ENCODE measurements around the gene LBR.

The LBR gene

DNA sequence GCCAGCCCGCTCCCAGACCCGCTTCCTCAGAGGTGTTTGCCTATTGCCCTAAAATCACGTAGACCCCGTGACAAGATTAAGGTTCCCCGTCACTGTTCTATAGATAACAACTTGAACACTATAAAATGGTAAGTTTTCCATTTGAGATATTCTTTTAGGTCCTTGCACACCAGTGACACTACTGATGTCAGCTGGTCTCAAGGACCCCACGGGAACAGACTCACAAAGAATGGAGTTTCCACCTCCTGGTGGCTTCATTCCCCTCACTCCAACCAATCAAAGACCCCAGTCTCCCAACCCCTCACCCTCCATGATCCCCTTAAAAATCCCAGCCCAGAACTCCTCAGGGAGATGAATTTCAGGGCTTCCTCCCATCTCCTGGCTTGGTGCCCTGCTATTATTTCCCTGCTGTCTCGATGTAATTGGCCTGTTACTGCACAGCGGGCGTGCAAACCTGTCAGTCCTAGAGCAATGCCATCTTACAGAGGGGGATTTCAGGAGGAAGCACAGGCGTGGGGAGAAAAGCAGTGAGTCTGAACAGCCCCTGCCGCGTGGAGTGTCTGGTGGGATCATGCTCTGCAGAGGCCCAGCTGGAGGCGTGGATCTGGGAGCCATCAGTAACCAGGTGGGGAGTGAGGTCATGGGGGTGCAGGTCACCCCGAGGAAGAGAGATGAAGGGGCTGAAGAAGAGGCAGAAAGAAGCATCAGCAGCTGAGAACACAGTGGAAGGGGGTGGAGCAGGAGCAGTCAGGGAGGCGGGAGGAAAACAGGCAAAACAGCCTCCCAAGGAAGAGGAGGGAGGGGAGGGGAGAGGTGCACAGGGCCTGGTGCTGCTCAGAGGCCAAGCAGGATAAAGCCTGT is 35.1 kb upstream of the LBR start:
- no peak for DNase-seq

DNA sequence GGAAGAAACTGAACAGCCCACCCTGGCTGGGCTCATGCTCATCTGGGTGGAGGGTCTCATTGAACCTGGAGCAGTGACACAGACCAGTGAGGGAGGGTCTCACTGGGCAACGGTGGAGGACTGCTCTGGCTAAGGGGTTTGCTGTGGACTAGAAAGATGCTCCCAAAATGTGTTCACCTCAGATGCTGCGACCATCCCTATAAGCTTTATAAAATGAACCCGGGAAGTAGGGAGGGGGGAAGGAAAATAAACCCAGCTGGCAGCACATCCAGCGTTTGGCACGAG is 34.5 kb upstream of the LBR start:
- no peak for DNase-seq

DNA sequence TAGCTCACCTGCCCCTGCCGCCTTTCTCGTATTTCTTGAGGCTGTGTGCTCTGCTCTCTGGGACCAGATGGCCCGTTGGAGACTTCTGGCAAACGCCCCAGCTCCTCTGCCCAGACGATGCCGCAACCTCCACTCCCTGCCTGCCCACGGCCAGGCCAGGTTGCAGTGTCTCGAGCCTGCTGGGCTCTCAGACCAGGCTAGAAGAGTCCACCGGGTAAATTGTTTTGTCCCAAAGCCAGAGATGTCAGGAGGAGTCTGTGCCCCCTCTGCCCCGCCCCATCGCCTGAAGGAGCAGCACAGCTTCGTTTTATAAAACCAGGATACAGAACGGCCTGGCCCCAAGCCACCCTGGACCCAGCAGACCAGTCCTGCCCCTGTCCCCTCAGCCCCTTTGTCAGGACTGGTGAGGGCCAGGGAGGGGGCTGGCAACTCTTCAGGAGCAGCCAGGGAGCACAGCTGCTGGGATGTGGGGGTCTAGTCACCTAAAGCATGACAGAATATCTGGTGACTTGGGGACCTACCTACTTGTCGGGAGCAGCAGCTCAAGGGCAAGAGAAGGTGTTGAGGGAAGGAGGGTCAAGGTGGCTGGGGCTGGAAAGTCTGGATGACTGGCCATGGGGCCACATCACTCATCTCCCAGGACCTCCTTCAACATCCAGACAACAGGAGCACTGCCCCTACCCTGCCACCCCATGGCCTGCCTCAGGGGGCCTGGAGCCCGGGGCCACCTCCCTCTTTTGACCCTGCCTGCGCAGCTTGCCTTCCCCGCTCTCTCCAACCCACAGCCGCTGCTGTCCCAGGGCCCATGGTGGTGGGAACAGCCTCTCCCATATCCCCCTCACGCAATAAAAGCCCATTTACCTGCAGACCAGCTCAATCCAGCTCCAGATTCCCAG is 33.9 kb upstream of the LBR start:
- DNase-seq: no peak

DNA sequence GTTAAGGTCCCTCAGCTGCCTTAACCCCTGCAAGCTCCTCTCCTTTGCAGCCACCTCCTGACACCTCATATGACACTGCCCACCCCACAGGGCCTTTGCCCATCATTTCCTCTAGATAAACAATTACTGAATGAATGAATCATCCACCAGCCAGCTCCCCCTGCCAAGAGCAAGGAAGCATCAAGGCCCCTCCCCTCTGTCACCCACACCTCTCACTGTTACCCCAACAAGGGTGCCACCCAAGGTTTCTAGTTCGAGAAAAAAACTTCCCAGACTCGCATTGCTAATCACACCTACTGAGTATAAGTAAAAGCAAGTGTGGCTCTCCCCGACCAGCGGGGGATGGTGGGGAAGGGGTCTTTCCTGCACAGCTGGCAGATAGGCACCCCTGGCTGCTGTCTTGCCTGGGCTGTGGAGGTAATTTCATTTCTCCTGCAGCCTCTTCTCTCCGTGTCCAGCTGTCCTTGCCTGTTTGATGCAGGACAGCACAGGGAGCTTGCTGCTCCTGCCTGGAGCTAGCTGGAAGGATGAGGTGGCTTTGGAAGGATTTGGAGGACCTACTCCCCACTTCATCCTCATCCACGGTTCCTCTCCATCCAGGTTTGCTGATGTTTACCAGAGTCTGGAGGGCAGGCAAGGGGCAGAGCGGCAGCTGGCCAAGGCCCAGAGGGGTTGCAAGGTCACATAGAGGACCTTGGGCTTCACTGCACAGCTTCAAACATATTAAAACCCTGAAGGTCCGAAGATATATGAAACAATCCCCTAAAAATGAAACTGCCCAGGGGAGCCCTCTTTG is 33.1 kb upstream of the LBR start:
- DNase-seq: no peak

DNA sequence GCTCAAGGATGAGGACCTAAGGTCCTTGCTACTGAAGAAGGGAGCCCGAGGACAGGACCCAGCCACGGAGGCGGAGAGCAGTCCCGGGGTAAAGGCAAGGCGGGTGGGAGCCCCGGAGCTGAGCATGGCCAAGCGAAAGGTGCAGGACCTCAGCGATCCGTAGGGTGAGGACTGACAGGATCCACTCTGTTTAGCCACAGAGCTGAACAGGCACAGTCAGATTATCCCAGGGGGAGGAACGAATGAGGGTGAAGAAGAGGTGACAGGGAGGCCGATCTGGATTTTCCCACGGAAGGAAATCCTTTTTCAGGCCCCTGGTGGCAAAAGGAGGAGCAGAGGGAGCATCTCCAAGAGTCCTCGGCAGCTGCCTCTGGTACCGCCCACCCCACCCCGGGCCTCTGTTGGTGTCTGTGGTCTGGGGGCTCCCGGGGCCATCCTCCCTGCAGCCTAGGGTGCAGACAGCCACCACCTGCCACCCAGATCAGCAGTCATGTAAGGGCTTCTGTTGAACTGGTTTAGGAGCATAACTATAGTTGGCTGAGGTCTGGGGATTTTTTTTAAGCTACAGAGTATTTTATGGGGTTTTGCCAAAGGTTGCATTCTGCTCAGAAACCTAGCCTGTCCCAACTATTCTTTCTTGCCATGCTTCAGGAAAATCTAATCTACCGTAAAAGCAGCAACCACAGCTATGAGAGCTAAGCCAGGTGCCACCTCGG is 32.3 kb upstream of the LBR start:
- DNase-seq: no peak

DNA sequence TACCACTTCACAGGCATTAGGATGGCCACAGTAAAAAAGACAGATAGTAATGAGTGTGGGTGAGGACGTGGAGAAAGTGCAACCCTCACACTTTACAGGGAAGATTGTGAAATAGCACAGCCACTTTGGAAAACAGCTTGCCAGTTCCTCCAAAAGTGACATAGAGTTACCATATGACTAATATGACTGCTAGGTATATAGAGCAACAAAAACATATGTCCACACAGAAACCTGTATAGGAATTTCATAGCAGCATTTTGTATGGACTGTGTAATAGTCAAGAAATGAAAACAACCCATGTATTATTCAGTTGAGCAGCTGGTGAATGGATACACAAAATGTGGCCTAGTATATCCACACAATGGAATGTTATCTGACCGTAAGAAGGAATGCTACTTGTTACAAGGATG is 30.4 kb upstream of the LBR start:
- no peak for DNase-seq

DNA sequence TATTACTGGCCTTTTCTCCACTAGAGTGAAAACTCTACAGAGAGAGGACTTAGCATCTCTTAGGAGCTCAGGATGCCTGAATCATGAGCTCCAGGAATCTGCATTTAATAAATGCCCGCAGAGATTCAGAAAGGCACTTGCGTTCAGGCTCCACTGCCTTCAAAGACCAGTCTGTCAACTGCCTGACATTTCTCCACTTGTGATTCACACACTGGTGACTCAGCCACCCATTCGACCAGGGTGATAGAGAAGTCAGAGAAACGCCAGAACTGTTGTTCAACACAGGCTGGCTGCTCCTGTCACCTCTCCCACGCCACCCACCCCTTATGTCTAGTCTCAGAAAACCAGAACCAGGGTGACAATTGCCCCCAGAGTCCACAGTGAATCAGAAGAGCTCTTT is 26.9 kb upstream of the LBR start:
- peak; percentile 71 for DNase-seq

DNA sequence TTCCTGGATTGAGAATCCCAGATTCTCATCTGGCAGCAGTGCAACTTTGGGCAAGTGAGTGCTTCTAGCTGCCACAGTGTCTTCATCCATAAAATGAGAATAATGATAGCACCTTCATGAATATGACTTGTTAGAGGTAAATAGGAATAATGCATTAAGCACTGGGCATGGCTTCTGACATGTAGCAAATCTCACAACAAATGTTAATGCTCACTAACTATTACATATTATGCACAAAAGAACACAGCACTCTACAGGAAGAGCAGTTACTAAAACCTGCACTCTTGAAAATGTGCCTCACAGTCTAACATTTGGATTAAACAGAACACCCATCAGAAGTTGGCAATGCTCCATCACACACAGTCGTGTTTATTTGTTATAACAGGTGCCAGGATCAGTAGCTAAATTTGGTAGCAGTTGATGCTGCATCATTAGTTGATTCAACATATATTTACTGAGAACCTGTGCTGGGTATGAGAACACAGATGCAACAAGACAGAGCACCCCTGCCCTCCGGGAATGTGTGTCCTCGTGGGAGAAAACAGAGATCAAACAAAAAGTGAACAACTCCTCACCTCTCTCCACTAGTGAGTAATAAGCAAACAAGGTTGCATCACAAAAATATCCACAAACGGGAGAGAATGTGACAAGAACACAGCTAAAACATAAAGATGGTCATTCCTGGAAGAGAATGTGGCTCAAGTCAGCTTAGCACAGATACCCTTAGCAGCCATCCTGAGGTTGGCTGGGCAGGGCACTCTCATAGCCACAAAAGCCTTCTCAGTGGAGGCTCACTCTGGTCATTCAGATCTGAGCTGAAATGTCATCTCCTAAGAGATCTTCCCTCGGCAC is 26.2 kb upstream of the LBR start:
- no peak for DNase-seq

DNA sequence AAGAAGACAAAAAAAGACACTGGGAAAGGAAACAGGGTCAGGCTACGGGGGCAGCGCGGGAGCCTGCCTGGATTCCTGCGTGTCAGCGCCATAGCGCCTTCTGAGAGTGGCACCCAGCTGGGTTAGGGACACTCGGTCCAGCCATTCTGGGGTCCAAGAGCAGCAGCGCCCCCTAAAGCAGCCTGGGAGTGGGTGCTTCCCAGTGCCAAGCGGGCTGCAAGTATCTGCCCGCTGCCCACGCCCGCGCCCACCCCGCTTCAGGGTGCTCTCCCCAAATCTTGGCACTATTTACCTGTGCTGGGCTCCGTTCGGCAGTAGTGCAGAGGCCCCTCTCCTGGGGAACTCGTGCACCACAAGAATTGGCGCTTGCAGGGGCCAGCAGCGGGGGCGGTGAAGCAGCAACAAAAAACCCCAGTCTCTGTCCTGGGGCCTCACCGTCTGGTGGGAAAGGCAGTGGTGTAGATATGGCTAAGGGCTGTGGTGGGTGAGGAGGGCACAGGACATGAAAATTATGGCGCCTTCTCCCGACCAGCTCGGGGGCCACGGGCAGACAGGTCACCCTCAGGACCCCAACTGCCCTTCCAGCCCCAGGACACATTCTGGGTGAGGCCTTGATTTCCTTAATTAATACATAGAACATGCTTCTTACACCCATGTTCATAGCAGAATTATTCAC is 24.1 kb upstream of the LBR start:
- no peak for DNase-seq

DNA sequence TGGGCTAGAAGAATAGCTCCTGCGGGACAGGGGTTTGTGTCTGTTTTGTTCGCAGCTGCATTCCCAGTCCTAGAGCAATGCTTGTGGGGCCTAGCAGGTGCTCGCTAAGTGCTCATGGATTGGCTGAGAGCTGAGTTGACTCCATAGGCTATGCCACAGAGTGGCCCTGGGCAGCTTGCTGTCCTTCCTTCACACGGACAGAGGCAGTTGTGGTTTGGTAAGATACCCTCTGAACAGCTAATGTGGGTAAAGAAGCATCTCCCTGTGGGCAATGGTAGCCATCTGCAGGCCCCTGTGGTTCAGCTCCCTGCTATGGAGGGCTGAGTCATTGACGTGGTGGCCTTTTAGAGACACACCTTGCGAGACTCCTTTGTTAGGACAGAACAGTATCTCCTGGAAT is 23.5 kb upstream of the LBR start:
- DNase-seq: no peak

DNA sequence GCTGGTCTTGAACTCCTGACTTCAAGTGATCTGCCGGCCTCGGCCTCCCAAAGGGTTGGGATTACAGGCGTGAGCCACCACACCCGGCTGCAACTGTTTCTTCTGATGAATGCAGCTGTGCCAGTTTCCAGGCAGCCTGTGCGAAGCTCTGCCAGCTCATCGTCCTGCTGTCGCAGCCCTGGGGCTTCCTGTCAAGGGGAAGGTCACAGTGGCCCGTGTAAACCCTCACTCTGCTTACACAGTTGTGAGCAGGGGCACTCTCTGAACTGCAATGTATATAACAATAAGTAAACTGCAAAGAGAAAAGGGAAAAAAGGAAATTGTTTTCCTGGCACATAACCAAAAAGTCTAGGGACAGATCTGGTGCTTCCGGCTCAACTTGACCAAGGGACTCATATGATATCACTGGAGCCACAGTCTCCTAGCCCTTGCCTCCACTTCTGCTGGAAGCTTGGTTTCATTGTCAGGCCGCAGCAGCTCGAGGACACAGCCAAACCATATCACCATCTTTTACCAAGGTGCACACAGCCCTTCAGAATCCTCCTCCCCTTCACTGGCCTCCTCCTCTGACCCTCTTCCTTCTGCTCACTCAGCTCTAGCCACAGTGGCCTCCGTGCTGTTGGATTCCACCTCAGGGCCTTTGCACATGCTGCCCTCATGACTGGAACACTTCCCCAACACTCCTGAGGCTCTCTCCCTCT is 22.8 kb upstream of the LBR start:
- DNase-seq: no peak

DNA sequence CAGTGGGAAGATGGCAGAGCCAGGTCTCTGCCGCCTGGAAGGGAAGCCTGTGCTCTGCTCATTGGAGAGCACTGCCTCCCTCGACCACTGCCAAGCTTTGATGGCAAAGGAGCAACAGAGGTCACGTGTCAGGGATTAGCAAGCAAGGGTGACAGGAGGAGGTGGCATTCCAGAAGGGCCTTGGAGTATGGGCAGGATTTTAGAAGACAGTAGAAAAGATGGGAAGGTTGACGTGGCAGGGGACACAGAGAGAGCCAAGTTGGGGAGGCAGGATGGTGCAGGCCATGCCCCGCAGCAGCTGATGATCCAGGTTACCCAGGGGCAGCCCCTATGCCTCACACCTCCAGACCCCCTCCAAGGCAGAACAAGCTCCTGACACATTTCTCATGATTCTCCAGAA is 21.9 kb upstream of the LBR start:
- no peak for DNase-seq

DNA sequence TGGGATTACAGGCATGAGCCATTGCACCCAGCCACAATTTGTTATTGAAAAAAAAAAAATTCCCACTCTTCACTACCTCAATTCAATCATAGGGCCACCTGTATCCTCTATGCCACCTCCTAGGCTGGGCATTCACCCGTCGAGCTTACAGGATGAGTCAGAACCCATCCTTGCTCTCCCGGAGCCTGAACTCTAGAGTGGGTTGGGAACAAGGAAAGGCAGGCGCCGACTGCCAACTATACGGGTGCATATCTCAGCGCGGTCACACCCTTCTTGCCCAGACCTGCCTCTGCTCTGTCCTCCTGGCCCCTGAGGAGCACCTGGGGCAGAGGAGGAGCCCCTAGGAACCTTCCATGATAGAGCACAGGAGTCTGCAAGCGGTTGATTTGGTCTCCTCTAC is 21.4 kb upstream of the LBR start:
- no peak for DNase-seq

DNA sequence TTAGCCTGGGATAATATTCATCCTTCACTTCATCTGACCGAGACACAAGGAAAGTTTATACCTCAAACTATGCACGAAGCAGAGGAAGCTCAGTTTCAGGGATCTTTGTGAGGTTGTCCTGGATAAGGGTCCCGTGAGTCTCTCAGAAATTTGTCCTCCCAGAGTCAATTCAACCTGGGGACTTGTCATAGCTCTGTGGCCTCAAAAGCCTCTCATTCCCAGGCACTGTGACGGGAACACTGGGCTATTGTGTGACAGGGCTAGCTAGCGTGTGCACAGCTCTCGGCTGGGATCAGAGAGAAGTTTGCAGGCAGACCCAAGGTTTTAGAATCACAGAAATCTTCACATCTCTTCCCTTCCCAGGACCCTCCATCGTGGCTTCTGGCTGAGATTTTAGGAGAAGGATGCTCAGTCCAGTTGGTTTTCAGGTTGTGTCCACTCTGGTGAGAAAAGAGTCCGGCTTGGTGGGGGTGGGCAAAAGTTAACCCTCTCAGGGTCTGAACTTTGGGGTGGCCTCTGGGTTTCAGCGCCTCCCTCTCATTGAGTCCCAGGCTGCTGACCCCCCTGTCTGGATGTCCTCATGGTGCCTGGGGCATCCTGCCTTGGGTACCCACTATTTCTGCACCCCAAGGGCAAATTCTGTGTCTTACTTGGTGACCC is 20.4 kb upstream of the LBR start:
- no peak for DNase-seq

DNA sequence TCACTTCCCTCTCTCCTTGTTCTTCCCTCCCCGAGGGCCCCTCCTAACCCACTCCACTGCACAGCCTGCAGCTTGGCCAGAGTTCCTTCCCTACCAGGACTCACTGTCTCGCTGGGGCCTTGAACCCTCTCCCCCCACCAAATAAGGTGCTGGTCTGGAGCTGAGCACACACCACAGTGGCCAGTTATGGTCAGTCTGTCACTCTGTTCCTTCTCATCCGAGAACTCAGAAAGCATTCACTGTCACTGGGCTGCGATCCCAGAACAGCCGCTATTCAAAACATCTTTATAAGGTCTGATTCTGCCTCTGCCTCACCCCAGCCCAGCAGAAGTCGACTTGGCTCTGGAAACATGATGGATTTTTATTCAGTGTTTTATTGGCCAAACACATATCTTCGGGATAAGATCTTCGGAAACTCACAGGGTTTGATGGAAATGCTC is 19.8 kb upstream of the LBR start:
- DNase-seq: no peak

DNA sequence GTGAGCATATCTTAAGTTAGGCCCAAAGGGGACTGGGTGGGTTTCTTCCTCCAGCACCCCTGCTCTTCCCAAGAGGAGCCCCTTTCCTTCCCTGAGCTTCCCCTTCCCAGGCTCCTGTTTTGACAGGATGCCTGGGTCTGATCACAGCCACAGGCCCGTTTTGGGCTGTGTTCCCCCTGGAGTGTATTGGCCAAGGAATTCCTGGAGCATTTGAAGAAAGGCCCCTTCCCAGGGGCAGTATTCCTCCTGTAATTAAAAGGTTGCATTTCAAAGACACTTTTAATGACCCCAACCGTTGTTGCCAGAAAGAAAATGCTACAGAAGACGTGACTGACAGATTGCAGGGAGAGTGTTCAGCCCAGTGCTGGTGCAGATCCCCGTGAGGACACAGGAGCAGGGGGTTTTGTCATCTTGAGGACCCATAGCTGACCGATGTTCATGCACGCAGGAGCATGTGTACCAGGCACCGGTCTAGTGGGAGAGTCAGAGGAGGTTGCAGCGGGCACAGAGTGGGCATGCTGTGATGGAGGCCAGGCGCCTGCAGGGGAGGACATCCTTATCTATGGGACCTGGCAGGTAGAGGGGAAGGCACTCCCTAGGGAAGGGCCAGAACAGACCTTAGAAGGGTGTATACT is 19.3 kb upstream of the LBR start:
- DNase-seq: no peak

DNA sequence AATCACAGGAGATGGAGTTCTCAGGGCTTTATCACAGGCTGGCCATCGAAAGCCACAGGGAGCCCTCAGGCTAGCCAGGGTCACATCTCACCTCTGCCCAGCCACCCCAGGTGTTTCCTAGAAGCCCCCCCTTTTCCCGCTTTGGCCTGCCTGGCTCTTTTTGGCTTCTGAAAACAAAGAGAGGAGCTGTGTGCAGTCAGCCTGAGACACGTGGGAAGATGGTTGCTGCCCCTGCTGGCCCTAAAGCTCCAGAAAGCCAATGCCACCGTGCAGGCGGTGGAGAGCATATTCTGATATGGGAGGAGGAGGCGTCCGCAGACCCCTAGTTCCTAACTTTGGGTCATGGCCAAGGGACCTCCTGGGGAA is 18.7 kb upstream of the LBR start:
- DNase-seq: no peak

DNA sequence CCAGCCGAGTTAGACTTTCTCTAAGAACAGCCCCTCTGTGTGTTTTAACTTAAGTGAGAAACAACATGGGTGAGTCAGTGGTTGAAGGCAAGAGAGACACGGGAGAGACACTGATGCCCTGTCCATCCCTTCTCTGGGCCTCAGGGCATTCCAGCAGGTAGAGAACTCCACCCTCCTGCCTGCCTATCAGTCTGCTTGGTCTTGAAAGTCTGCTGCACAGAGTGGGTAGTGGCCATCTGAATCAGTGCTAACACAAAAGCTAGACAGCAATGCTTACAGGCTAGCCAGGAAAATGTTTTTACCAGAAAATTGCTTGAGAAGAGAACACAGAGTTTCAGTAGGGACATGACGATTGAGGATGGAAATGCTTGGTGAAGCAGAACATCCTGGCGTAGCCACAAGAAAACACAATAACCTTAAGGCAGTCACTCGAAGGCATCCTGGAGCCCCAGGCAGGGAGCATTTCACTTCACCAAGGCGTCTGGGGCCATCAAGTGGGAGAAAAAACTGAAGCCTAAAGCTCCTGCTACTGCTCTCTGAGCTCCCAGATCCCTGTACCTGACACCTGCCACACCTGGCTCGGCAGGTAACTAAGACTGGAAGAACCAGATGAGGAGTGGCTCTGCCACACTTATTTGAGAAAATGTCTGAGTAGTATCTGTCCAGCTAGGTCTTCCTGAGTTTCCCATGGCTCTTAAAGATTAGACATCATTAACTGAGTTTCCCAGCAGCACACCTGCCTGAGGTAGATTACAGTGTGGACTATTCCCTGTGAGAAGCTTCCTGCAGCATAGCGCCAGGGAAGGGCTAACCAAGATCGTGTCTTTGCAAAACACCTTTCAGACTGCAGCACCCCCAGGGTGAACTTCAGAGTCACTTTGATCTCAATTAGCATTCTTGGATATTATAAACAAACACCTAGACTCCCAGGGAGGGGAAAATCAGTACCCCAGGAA is 18.1 kb upstream of the LBR start:
- no peak for DNase-seq

All from stimulated activated CD4-positive, alpha-beta T cell treated with anti-CD3 and anti-CD28 coated beads, Interleukin-12 subunit alpha, Interleukin-12 subunit beta, amount 100 ng/mL, for 4 hours (primary cell).